Measurements from ENCODE around the gene ATP8A2. TPM values are rescaled to one million over a fixed set of nuclear protein-coding genes. Genes with fewer than 3 reads are reported as not detected.
"Not testable (repeated sequence)": the region's sequence is repeated elsewhere in the genome, so short reads cannot be mapped to it uniquely, and the experiment has no call there.

ATP8A2 gene
- total and polyA plus RNA-seq, 2 of the 4 experiments (the other 2 are of a cell fraction) = 0.02 to 0.18 TPM

- no peak overlapping the region for H2BK5ac ChIP-seq (ENCODE audit: low read depth, low read length, poor library complexity, severe bottlenecking)
- in situ Hi-C loops (cut with MboI; ENCODE audit: low sequenced_read_pairs) = loop anchor here (10.0 kb wide), 1 partner anchor 228 kb away; no protein-coding TSS in a partner anchor
- dilution Hi-C loops (cut with HindIII; ENCODE audit: low sequenced_read_pairs, unreplicated experiment) = no loop called here
- H2AK9ac ChIP-seq (replicated peaks; ENCODE audit: low read depth, low read length, poor library complexity) = no peak overlapping the region
- H3K27ac ChIP-seq (ENCODE audit: insufficient read depth, low read length) = no peak overlapping the region
- no TSS peak for BruUV-seq (replicated peaks)
- no peak overlapping the region for H3K14ac ChIP-seq (replicated peaks; ENCODE audit: low read depth, low read length)
- H3K36me3 ChIP-seq (ENCODE audit: control insufficient read depth, insufficient read depth, low read length) = no peaks in the 10 kb centered on the region
- H3K4me2 ChIP-seq (ENCODE audit: low read depth, low read length) = no peak overlapping the region
- H3K23ac ChIP-seq (ENCODE audit: low read depth, low read length) = no peak overlapping the region
- H3K79me1 ChIP-seq (ENCODE audit: low read depth in 1 of 2, low read length in 2 of 2) = no peaks in the 10 kb centered on the region
- H3K9me3 ChIP-seq (ENCODE audit: control insufficient read depth, insufficient read depth, low read length) = no peaks in the 10 kb centered on the region
- no peak overlapping the region for H2AK5ac ChIP-seq (ENCODE audit: low read depth, low read length)
- H4K91ac ChIP-seq (ENCODE audit: insufficient read depth, low read depth, low read length) = no peak overlapping the region
- DNase-seq (peak; percentile 33), ATAC-seq (ENCODE audit: low read depth) (peak; percentile 71; the same call in 1 of the 2 replicates)
- H4K8ac ChIP-seq (ENCODE audit: low read depth in 2 of 2, low read length in 2 of 2) = no peak overlapping the region
- no peak overlapping the region for H4K5ac ChIP-seq (ENCODE audit: low read depth, low read length)
- no peak overlapping the region for H2BK20ac ChIP-seq (ENCODE audit: low read depth, low read length)
- ChIA-PET POLR2A (ENCODE audit: unreplicated experiment) (no interaction called here), CTCF (no interaction called here)
- no peaks in the 10 kb centered on the region for H4K20me1 ChIP-seq (ENCODE audit: insufficient read depth, low read length)
- H3K18ac ChIP-seq (ENCODE audit: low read depth, low read length) = no peak overlapping the region
- TF ChIP-seq RFX5 (IDR thresholded peaks at IDR 0.05; ENCODE audit: low read depth, low read length) (no peak), RAD21 (IDR thresholded peaks at IDR 0.05; ENCODE audit: low read length) (peak; percentile 52), CTCF (conservative IDR thresholded peaks at IDR 0.05; ENCODE audit: low read depth, low read length) (peak; percentile 50), SMC3 (IDR thresholded peaks at IDR 0.05; ENCODE audit: low read depth, low read length) (peak; percentile 47), MXI1 (IDR thresholded peaks at IDR 0.05; ENCODE audit: borderline replicate concordance, low read depth, low read length) (no peak)
- H3K9ac ChIP-seq (ENCODE audit: low read depth, low read length) = no peak overlapping the region
- no peaks in the 10 kb centered on the region for H3K4me1 ChIP-seq (ENCODE audit: control insufficient read depth, insufficient read depth, low read length)
- intact Hi-C loops (cut with micrococcal nuclease) = loop anchor here (1.0 to 5.0 kb wide), 2 partner anchors 81 to 489 kb away; no protein-coding TSS in a partner anchor
- WGBS, 2 experiments (ENCODE audit: extremely low coverage in 2 of 2, insufficient read length in 1 of 2) = no CpG with 5 or more reads among the region's 5 CpGs
- H3K56ac ChIP-seq (ENCODE audit: extremely low read depth, insufficient read depth, low read length) = no peak overlapping the region
- H3K27me3 ChIP-seq (ENCODE audit: control insufficient read depth, insufficient read depth, low read length) = no peaks in the 10 kb centered on the region; the same call in 1 of the 2 replicates
- H3K9me1 ChIP-seq (ENCODE audit: insufficient read depth, low read length) = no peaks in the 10 kb centered on the region
- no peak overlapping the region for H2BK15ac ChIP-seq (ENCODE audit: low read depth, low read length)
- no peak overlapping the region for H3K4me3 ChIP-seq (ENCODE audit: insufficient read depth, low read depth, low read length)
- H2BK120ac ChIP-seq (ENCODE audit: low read depth, low read length) = no peak overlapping the region
- H3K4ac ChIP-seq (ENCODE audit: low read depth, low read length) = no peak overlapping the region
- H2AFZ ChIP-seq (replicated peaks; ENCODE audit: low read length, poor library complexity) = no peak overlapping the region
Observed at GRCh38 chr13:26062853-26063444, 691.2 kb downstream of the ATP8A2 start.

- H4K91ac ChIP-seq (ENCODE audit: insufficient read depth, low read depth, low read length); H3K4ac ChIP-seq (ENCODE audit: low read depth, low read length); CTCF ChIA-PET; H3K4me1 ChIP-seq (ENCODE audit: control insufficient read depth, insufficient read depth, low read length); H3K9me1 ChIP-seq (ENCODE audit: insufficient read depth, low read length); H2BK5ac ChIP-seq (ENCODE audit: low read depth, low read length, poor library complexity, severe bottlenecking); H2AK9ac ChIP-seq (replicated peaks; ENCODE audit: low read depth, low read length, poor library complexity); H3K18ac ChIP-seq (ENCODE audit: low read depth, low read length); H2BK120ac ChIP-seq (ENCODE audit: low read depth, low read length); BruUV-seq (replicated peaks); ATAC-seq (ENCODE audit: low read depth); H3K9ac ChIP-seq (ENCODE audit: low read depth, low read length); H3K4me2 ChIP-seq (ENCODE audit: low read depth, low read length); H3K79me1 ChIP-seq (ENCODE audit: low read depth in 1 of 2, low read length in 2 of 2); H2AFZ ChIP-seq (replicated peaks; ENCODE audit: low read length, poor library complexity); dilution Hi-C loops (cut with HindIII; ENCODE audit: low sequenced_read_pairs, unreplicated experiment); H3K36me3 ChIP-seq (ENCODE audit: control insufficient read depth, insufficient read depth, low read length); H3K23ac ChIP-seq (ENCODE audit: low read depth, low read length); H2BK20ac ChIP-seq (ENCODE audit: low read depth, low read length); H3K27ac ChIP-seq (ENCODE audit: insufficient read depth, low read length); H3K9me3 ChIP-seq (ENCODE audit: control insufficient read depth, insufficient read depth, low read length); POLR2A ChIA-PET (ENCODE audit: unreplicated experiment); intact Hi-C loops (cut with micrococcal nuclease); H4K20me1 ChIP-seq (ENCODE audit: insufficient read depth, low read length); H3K56ac ChIP-seq (ENCODE audit: extremely low read depth, insufficient read depth, low read length); DNase-seq; H3K4me3 ChIP-seq (ENCODE audit: insufficient read depth, low read depth, low read length); H3K14ac ChIP-seq (replicated peaks; ENCODE audit: low read depth, low read length); H4K5ac ChIP-seq (ENCODE audit: low read depth, low read length); H2BK15ac ChIP-seq (ENCODE audit: low read depth, low read length); H3K27me3 ChIP-seq (ENCODE audit: control insufficient read depth, insufficient read depth, low read length); H4K8ac ChIP-seq (ENCODE audit: low read depth in 2 of 2, low read length in 2 of 2); H2AK5ac ChIP-seq (ENCODE audit: low read depth, low read length): not testable (repeated sequence)
- in situ Hi-C loops (cut with MboI; ENCODE audit: low sequenced_read_pairs) = loop anchor here (10.0 kb wide), 1 partner anchor 232 kb away; no protein-coding TSS in a partner anchor
- no CpG with 5 or more reads among the region's 7 CpGs for WGBS, 2 experiments (ENCODE audit: extremely low coverage in 2 of 2, insufficient read length in 1 of 2)
Observed at GRCh38 chr13:26066492-26066891, 694.7 kb downstream of the ATP8A2 start.
